ENCODE results near the gene CSTF1.

- TF ChIP-seq POLR2A (IDR thresholded peaks at IDR 0.05; ENCODE audit: low read depth, low read length) (no peak), EZH2 (IDR thresholded peaks at IDR 0.05; ENCODE audit: borderline replicate concordance, low read depth, low read length, severe bottlenecking) (no peak), CTCF (IDR thresholded peaks at IDR 0.05; ENCODE audit: extremely low read depth in 1 of 2, insufficient read depth in 1 of 2, low read depth in 1 of 2, low read length in 2 of 2) (no peak), POLR2AphosphoS5 (IDR thresholded peaks at IDR 0.05; ENCODE audit: insufficient read depth, low read depth, low read length) (no peak), GATA2 (IDR thresholded peaks at IDR 0.05; ENCODE audit: insufficient read depth, insufficient read length, low read depth, low read length) (no peak)
Observed at GRCh38 chr20:56403465-56403864, 11.0 kb downstream of the CSTF1 start.
